Duodenal mucosa (tissue), 2 donors: ENCODE results near the gene PDHA1.

Source experiments
- H3K27ac ChIP-seq: one replicate; pipeline ENCODE4 v1.7.0; 2013; ENCODE audit warnings: low read depth, low read length
- H3K27me3 ChIP-seq, 2 donors: one replicate each; pipeline ENCODE4 v1.7.0; 2013; ENCODE audit warnings: low read length in 2 of 2, control low read depth in 1 of 2; ENCODE audit not compliant: insufficient read depth in 2 of 2, control insufficient read depth in 1 of 2
- H3K36me3 ChIP-seq, 2 donors: one replicate each; pipeline ENCODE4 v1.7.0; 2013; ENCODE audit warnings: low read length in 2 of 2, control low read depth in 1 of 2; ENCODE audit not compliant: insufficient read depth in 2 of 2, control insufficient read depth in 1 of 2
- H3K4me1 ChIP-seq, 2 donors: one replicate each; pipeline ENCODE4 v1.7.0; 2013; ENCODE audit warnings: low read length in 2 of 2, control low read depth in 1 of 2; ENCODE audit not compliant: insufficient read depth in 2 of 2, control insufficient read depth in 1 of 2
- H3K4me3 ChIP-seq, 2 donors: one replicate each; pipeline ENCODE4 v1.7.0; 2013; ENCODE audit warnings: low read length in 2 of 2, low read depth in 1 of 2
- H3K9ac ChIP-seq, 2 donors: one replicate each; pipeline ENCODE4 v1.7.0; 2013; ENCODE audit warnings: low read length in 2 of 2, low read depth in 1 of 2
- H3K9me3 ChIP-seq, 2 donors: one replicate each; pipeline ENCODE4 v1.7.0; 2013; ENCODE audit warnings: low read length in 2 of 2, control low read depth in 1 of 2; ENCODE audit not compliant: control insufficient read depth in 1 of 2

Gene PDHA1

GRCh38 chrX:19343535-19344408 lies at the start of gene PDHA1:
Gene PDHA1, plus strand, starts transcription at chrX:19343927. Its CDS starts 111 bp downstream, at chrX:19344038.
- H3K36me3 ChIP-seq: peaks cover 0 to under 1% of the 10 kb centered on the region in 2 donors
- peaks cover 4 to 8% of the 10 kb centered on the region in 2 donors for H3K4me1 ChIP-seq
- no peaks in the 10 kb centered on the region for H3K27me3 ChIP-seq
- H3K9ac ChIP-seq: peak within 1 kb of the TSS; percentile 60 to 86
- no peaks in the 10 kb centered on the region for H3K9me3 ChIP-seq
- peak within 1 kb of the TSS; percentile 80 to 87 for H3K4me3 ChIP-seq
- H3K27ac ChIP-seq: peak within 1 kb of the TSS; percentile 61

GRCh38 chrX:19303256-19303880 lies 40.4 kb upstream of the PDHA1 start:
- Histone ChIP-seq H3K27ac (no peak overlapping the region), H3K4me1 (no peaks in the 10 kb centered on the region), H3K4me3 (no peak overlapping the region), H3K27me3 (no peaks in the 10 kb centered on the region), H3K36me3 (no peaks in the 10 kb centered on the region), H3K9me3 (no peaks in the 10 kb centered on the region), H3K9ac (no peak overlapping the region)

GRCh38 chrX:19326567-19326966 lies 17.2 kb upstream of the PDHA1 start:
- Histone ChIP-seq H3K4me3 (no peak overlapping the region), H3K9me3 (no peaks in the 10 kb centered on the region), H3K27me3 (no peaks in the 10 kb centered on the region), H3K27ac (no peak overlapping the region), H3K4me1 (no peaks in the 10 kb centered on the region), H3K36me3 (no peaks in the 10 kb centered on the region), H3K9ac (no peak overlapping the region)

DNA sequence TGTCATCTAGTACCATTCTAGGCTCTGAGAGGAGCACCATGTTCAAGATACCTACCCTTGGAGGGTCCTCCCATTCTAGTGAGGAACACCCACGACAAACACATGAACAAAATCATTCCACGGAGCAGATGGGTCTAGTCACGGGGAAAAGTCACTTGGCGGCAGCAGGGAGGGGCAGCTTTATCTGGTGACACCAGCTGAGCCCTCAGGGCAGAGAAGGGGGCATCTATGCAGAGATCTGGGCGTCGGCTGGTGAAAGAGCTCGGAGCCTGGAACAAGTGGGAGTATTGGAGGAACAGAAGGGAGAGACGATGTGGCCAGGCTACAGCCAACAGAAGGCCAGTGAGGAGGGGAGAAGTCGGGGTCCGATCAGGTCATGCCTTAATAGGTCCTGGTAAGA lies 11.9 kb upstream of the PDHA1 start:
- Histone ChIP-seq H3K4me3 (no peak overlapping the region), H3K27me3 (no peaks in the 10 kb centered on the region), H3K27ac (no peak overlapping the region), H3K36me3 (no peaks in the 10 kb centered on the region), H3K4me1 (no peaks in the 10 kb centered on the region), H3K9me3 (no peaks in the 10 kb centered on the region), H3K9ac (no peak overlapping the region)

GRCh38 chrX:19332983-19333382 lies 10.7 kb upstream of the PDHA1 start:
- Histone ChIP-seq H3K4me3 (no peak overlapping the region), H3K4me1 (no peaks in the 10 kb centered on the region), H3K9ac (no peak overlapping the region), H3K27me3 (no peaks in the 10 kb centered on the region), H3K9me3 (no peaks in the 10 kb centered on the region), H3K27ac (no peak overlapping the region), H3K36me3 (no peaks in the 10 kb centered on the region)

DNA sequence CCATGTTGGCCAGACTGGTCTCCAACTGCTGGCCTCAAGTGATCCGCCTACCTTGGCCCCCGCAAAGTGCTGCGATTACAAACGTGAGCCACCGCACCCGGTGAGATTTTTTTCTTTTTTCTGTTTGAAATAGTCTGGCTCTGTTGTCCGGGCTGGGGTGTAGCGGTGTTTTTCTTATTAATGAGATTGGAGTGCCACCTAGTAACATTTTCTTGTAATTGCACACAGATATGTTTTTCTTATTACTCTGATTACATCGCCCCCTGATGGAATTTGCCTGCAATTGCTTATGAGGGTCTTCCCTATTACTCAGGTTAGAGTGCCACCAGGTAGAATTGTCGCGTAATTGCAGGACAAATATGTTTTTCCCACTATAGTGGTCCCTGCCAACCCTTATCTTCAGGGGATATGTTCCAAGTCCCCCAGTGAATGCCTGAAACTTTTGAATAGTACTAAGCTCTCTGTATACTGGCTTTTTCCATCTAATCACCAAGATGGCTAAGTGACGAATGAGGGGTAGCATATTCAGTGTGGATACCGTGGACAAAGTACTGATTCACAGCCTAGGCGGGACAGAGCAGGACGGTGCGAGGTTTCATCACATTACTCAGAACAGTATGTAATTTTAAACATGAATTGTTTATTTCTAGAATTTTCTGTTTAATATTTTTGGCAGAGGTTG lies 8.6 kb upstream of the PDHA1 start:
- Histone ChIP-seq H3K9ac (no peak overlapping the region), H3K9me3 (no peaks in the 10 kb centered on the region)

DNA sequence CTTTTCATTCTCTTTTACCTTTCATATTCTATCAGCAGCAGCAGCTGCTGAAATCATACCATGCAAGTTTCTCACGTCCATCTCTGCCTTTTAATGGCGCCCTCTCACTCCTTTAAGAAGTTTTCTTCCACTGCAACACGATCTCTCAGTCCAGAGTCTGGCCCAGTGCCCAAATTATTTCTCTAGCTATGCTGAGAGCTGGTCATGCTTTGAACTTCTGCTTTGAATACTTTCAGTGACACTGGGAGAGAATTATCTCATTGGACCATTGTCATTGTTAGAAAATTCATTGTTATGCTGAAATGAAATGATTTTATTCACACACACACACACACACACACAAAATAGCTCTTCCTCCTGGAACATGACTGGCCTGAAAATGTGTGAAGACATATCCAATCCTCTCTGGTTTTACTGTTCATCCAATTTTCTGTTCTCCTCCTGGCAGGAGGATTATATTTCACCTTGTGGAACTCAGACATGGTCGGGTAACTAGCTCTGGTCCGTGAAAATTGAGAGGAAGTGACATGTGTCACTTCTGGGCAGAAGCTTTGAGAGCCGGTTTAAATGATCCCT lies 1.3 kb upstream of the PDHA1 start:
- no peak overlapping the region for H3K9ac ChIP-seq
- no peak overlapping the region for H3K27ac ChIP-seq
- H3K4me3 ChIP-seq: no peak overlapping the region
- H3K36me3 ChIP-seq: no peaks in the 10 kb centered on the region
- peaks cover 4 to 8% of the 10 kb centered on the region in 2 donors for H3K4me1 ChIP-seq
- no peaks in the 10 kb centered on the region for H3K9me3 ChIP-seq
- no peaks in the 10 kb centered on the region for H3K27me3 ChIP-seq

More for the DNA sequence above, 8.6 kb upstream of the PDHA1 start:
- Histone ChIP-seq H3K27me3 (no peaks in the 10 kb centered on the region), H3K27ac (no peak overlapping the region), H3K36me3 (no peaks in the 10 kb centered on the region), H3K4me1 (no peaks in the 10 kb centered on the region), H3K4me3 (no peak overlapping the region)

DNA sequence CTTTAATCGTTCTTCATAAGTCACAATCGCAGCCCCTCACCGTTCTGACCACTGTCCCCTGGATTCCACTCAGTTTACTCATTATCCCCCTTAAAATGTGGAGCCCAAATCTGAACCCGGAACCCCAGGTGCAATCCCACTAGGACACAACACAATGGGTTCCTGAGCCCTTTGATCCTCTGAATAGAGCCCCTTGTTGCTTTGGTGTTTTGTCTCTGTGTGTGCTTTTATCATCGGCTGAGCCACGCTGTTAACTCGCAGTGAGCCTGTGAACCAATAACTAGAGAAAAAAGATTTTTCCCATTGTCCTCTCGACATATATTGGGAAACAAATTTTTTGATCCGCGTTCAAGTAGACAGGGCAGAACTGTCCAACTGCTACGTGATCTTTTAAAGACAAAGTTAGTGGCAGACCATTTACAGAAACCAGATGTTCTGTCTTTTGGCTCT lies 617 bp upstream of the PDHA1 start:
- H3K27me3 ChIP-seq: no peaks in the 10 kb centered on the region
- no peaks in the 10 kb centered on the region for H3K9me3 ChIP-seq
- peak overlapping the region; percentile 50 to 61 for H3K4me3 ChIP-seq
- H3K4me1 ChIP-seq: peaks cover 4 to 8% of the 10 kb centered on the region in 2 donors
- no peaks in the 10 kb centered on the region for H3K36me3 ChIP-seq
- H3K27ac ChIP-seq: no peak overlapping the region
- H3K9ac ChIP-seq: peak overlapping the region; percentile 15 to 33

GRCh38 chrX:19344661-19345060 lies 934 bp downstream of the PDHA1 start:
- Histone ChIP-seq H3K9ac (peak overlapping the region; percentile 25 to 86), H3K27ac (peak overlapping the region; percentile 61), H3K4me3 (peak overlapping the region; percentile 80 to 87), H3K36me3 (peaks cover 2 to 3% of the 10 kb centered on the region in 2 donors), H3K27me3 (no peaks in the 10 kb centered on the region), H3K4me1 (peaks cover 4 to 8% of the 10 kb centered on the region in 2 donors), H3K9me3 (no peaks in the 10 kb centered on the region)
